ENCODE data around the gene HAND2. TPM values are rescaled to one million over a fixed set of nuclear protein-coding genes. Genes with fewer than 3 reads are reported as not detected.
A peak's percentile ranks its signal among the peaks of the same experiment; 100 is the strongest.

Gene HAND2
- total RNA-seq, 1 donor from 2014 or later, result not detected

GRCh38 chr4:173526724-173527102 lies 3.3 kb downstream of the HAND2 start:
- Mint-ChIP-seq H3K27ac (ENCODE audit: unreplicated experiment) (no peak overlapping the region), H3K4me1 (ENCODE audit: unreplicated experiment) (peaks cover 56% of the 10 kb centered on the region), H3K4me3 (ENCODE audit: unreplicated experiment) (no peak overlapping the region), H3K9me3 (ENCODE audit: unreplicated experiment) (no peaks in the 10 kb centered on the region), H3K27me3 (ENCODE audit: unreplicated experiment) (peaks cover 90% of the 10 kb centered on the region), H3K36me3 (ENCODE audit: unreplicated experiment) (peaks cover 3% of the 10 kb centered on the region)
- no peak for TF ChIP-seq CTCF (IDR thresholded peaks at IDR 0.05)
- no peak for DNase-seq (ENCODE audit: extremely low spot score, unreplicated experiment)

- no peak overlapping the region for H3K27ac Mint-ChIP-seq (ENCODE audit: unreplicated experiment)
- H3K4me1 Mint-ChIP-seq (ENCODE audit: unreplicated experiment), result peaks cover 59% of the 10 kb centered on the region
- H3K9me3 Mint-ChIP-seq (ENCODE audit: unreplicated experiment), result no peaks in the 10 kb centered on the region
Measured at GRCh38 chr4:173526027-173526482, 4.0 kb downstream of the HAND2 start.

GRCh38 chr4:173525118-173526011 lies 4.7 kb downstream of the HAND2 start:
- DNase-seq (ENCODE audit: extremely low spot score, unreplicated experiment), result peak; percentile 85
- no peak for TF ChIP-seq CTCF (IDR thresholded peaks at IDR 0.05)
- H3K4me3 Mint-ChIP-seq (ENCODE audit: unreplicated experiment), result no peak overlapping the region
- H3K36me3 Mint-ChIP-seq (ENCODE audit: unreplicated experiment), result peaks cover 3% of the 10 kb centered on the region
- H3K4me1 Mint-ChIP-seq (ENCODE audit: unreplicated experiment), result peaks cover 54% of the 10 kb centered on the region
- no peak overlapping the region for H3K27ac Mint-ChIP-seq (ENCODE audit: unreplicated experiment)
- no peaks in the 10 kb centered on the region for H3K9me3 Mint-ChIP-seq (ENCODE audit: unreplicated experiment)
- H3K27me3 Mint-ChIP-seq (ENCODE audit: unreplicated experiment), result peaks cover 90% of the 10 kb centered on the region

More at GRCh38 chr4:173526027-173526482, 4.0 kb downstream of the HAND2 start:
- TF ChIP-seq CTCF (IDR thresholded peaks at IDR 0.05), result no peak
- DNase-seq (ENCODE audit: extremely low spot score, unreplicated experiment), result no peak
- H3K4me3 Mint-ChIP-seq (ENCODE audit: unreplicated experiment), result no peak overlapping the region
- H3K36me3 Mint-ChIP-seq (ENCODE audit: unreplicated experiment), result peaks cover 3% of the 10 kb centered on the region
- peaks cover 90% of the 10 kb centered on the region for H3K27me3 Mint-ChIP-seq (ENCODE audit: unreplicated experiment)

GRCh38 chr4:173524218-173525117 lies 5.6 kb downstream of the HAND2 start:
- TF ChIP-seq CTCF (IDR thresholded peaks at IDR 0.05), result no peak
- Mint-ChIP-seq H3K9me3 (ENCODE audit: unreplicated experiment) (no peaks in the 10 kb centered on the region), H3K4me3 (ENCODE audit: unreplicated experiment) (no peak overlapping the region), H3K27ac (ENCODE audit: unreplicated experiment) (no peak overlapping the region), H3K4me1 (ENCODE audit: unreplicated experiment) (peaks cover 48% of the 10 kb centered on the region), H3K36me3 (ENCODE audit: unreplicated experiment) (peaks cover 3% of the 10 kb centered on the region), H3K27me3 (ENCODE audit: unreplicated experiment) (peaks cover 93% of the 10 kb centered on the region)
- DNase-seq (ENCODE audit: extremely low spot score, unreplicated experiment), result no peak
